HFFc6 (cell line): Measurements from ENCODE around the gene C5orf22. TPM values are rescaled to one million over a fixed set of nuclear protein-coding genes. Genes with fewer than 3 reads are reported as not detected.
A peak's percentile ranks its signal among the peaks of the same experiment; 100 is the strongest.

Source experiments
- DNase-seq: peaks from one replicate; pipeline ENCODE4 v3.0.0-alpha.2; 2018
- H3K27ac Mint-ChIP-seq: 2 replicates; pipeline ENCODE4 v1.8.0; 2020; ENCODE audit warnings: mild to moderate bottlenecking, mixed read lengths
- H3K27me3 Mint-ChIP-seq: 2 replicates; pipeline ENCODE4 v1.8.0; 2021; ENCODE audit warnings: mild to moderate bottlenecking, moderate library complexity, mixed read lengths; ENCODE audit not compliant: insufficient read depth
- H3K36me3 Mint-ChIP-seq: 2 replicates; pipeline ENCODE4 v1.8.0; 2021; ENCODE audit warnings: low read depth, mixed read lengths
- H3K4me1 Mint-ChIP-seq: 2 replicates; pipeline ENCODE4 v1.8.0; 2020; ENCODE audit warnings: low read depth, mixed read lengths
- H3K4me3 Mint-ChIP-seq: 2 replicates; pipeline ENCODE4 v1.8.0; 2020; ENCODE audit warnings: mild to moderate bottlenecking, moderate library complexity, mixed read lengths
- H3K9me3 Mint-ChIP-seq: 2 replicates; pipeline ENCODE4 v1.8.0; 2020; ENCODE audit warnings: mild to moderate bottlenecking, mixed read lengths
- long read RNA-seq: library from polyadenylated mRNA; unstranded; transcript quantifications from one replicate; pipeline ENCODE4 v2.0.0, GENCODE V29; 2019
- total RNA-seq, 6 experiments: library from RNA; stranded (reverse); fragmentation: NEBNext Ultra II Directional; extraction: Animal tissue kit (Norgen Biotek cat#: 25700); gene quantifications; 2 replicates in 1 of 6; 3 replicates in 5 of 6; pipeline ENCODE4 v1.2.3, GENCODE V29; 2021
- TF ChIP-seq, protein P1 (sequence below): fragments of 200-600 bp; sonication (generic); IDR thresholded peaks from 2 replicates; pipeline ENCODE4 v1.5.0; 2021; ENCODE audit warnings: antibody characterized with exemption, mild to moderate bottlenecking

Gene C5orf22
- 10 to 100 TPM; 18.7 to 23.7 (median 20.6) TPM for total RNA-seq
- long read RNA-seq, transcript C5orf22-201 (9 exons, 3,612 nt): major isoform, 9 of 19 reads
- long read RNA-seq, partial matches to known transcripts: 0 of 19 reads
- long read RNA-seq, other reads (novel, unspliced or antisense): 10 of 19 reads

DNA sequence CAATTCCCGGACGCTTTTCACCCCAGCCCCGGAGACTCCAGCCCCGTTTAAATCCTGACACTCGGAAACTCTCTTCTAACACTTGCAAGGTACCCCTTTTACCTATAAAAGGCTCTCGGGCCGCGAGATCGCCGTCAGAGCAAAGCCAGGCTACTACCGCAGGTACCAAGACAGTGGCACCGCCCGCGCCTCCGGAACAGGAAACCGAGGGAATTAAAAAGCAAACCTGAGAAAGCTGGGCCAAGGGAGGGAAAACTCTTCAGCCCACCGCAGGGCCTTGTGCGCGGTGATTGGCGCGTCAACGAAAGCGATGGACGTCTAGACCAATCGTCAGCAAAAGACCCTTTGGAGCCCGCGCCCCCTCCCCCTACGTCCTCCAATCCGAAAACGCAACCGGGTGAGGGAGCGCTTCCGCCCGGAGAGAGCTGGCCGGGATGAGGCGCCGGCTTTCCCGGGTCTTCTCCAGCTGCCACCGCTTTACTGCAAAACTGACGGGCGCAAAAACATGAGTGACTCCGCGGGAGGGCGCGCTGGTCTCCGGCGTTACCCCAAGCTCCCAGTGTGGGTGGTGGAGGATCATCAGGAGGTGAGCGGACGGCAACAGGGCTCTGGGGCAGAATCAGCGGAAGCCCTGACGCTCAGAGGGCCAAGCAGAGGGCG, at the start of gene C5orf22, which contains the start of gene DROSHA:
TSS of gene C5orf22 (plus strand) at position 414 of the 660 bp plus-strand sequence. CDS start at position 506, 92 bp downstream.
TSS of gene DROSHA (minus strand) at position 206 of the 660 bp plus-strand sequence. CDS start 3,034 bp downstream, outside the sequence.
- TF ChIP-seq, protein P1, sequence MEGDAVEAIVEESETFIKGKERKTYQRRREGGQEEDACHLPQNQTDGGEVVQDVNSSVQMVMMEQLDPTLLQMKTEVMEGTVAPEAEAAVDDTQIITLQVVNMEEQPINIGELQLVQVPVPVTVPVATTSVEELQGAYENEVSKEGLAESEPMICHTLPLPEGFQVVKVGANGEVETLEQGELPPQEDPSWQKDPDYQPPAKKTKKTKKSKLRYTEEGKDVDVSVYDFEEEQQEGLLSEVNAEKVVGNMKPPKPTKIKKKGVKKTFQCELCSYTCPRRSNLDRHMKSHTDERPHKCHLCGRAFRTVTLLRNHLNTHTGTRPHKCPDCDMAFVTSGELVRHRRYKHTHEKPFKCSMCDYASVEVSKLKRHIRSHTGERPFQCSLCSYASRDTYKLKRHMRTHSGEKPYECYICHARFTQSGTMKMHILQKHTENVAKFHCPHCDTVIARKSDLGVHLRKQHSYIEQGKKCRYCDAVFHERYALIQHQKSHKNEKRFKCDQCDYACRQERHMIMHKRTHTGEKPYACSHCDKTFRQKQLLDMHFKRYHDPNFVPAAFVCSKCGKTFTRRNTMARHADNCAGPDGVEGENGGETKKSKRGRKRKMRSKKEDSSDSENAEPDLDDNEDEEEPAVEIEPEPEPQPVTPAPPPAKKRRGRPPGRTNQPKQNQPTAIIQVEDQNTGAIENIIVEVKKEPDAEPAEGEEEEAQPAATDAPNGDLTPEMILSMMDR: peak; percentile 54; the same call in 1 of the 2 replicates
- peaks cover 46% of the 10 kb centered on the region for H3K4me1 Mint-ChIP-seq
- H3K36me3 Mint-ChIP-seq: peaks cover 45% of the 10 kb centered on the region
- H3K27ac Mint-ChIP-seq: peak within 1 kb of the TSS; percentile 89
- H3K4me3 Mint-ChIP-seq: peak within 1 kb of the TSS; percentile 96
- DNase-seq: peak; percentile 93
- H3K9me3 Mint-ChIP-seq: no peaks in the 10 kb centered on the region
- H3K27me3 Mint-ChIP-seq: peaks cover 5% of the 10 kb centered on the region; the same call in 1 of the 2 replicates

DNA sequence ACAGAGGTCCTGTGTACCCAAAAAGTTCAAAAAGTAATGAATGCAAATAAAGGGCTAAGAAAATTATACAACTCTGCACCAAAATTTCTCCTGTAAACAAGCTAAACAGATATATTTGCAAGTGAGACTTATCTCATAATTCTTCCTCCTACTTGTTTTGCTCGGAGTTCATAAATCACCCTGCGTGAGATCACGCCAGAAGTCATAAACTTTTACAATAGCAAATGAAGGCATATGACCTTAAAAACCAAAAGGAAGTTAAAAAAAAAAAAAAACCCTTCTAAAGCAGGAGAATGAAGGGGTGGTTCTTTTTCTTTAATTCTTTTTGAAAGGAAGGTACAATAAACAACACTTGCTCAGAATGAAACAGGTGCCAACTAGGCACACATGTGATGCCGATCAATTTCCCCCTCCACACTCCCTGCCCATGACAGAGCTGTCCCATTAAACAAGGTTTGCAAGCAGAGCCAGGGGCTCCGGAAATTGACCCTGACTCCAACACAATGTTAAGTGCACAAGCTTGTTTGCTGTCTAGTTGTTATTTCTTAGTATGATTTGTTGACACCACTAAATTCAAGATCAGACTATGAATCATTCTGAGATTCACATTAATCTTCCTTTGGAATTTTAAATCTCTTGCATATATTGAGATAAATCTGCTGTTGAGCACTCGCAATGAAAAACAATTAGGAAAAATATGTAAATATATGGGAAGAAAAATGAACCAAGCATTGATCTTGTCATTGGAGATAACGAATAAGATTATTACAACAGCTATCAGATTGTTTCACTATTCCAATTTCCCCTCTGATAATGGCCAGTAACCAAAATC, 46.5 kb upstream of the C5orf22 start:
- H3K27me3 Mint-ChIP-seq: no peaks in the 10 kb centered on the region; the same call in 1 of the 2 replicates
- H3K36me3 Mint-ChIP-seq: peaks cover 20% of the 10 kb centered on the region
- no peaks in the 10 kb centered on the region for H3K9me3 Mint-ChIP-seq

DNA sequence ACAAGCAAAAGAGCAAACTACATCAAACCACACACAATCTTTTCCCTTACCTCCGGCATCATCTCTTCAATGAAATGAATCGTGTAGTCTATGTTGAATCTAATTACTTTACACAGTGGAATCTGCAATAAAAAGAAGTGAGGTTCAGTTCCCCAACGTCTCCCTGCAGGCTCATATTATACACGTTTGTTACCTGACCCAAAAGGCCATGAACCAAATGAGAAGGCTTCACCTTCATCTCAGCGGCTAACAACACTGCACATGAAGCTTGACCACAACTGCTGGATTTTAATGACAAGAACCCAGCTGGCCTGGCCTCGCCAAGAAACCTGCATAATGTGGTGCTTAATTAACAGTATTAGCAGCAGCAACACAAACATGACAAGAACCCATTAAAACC, 45.7 kb upstream of the C5orf22 start:
- TF ChIP-seq, protein P1: no peak

More for the DNA sequence above, 46.5 kb upstream of the C5orf22 start:
- no peak overlapping the region for H3K27ac Mint-ChIP-seq
- no peak for DNase-seq
- peaks cover 20% of the 10 kb centered on the region for H3K4me1 Mint-ChIP-seq
- TF ChIP-seq, protein P1: no peak
- no peak overlapping the region for H3K4me3 Mint-ChIP-seq

DNA sequence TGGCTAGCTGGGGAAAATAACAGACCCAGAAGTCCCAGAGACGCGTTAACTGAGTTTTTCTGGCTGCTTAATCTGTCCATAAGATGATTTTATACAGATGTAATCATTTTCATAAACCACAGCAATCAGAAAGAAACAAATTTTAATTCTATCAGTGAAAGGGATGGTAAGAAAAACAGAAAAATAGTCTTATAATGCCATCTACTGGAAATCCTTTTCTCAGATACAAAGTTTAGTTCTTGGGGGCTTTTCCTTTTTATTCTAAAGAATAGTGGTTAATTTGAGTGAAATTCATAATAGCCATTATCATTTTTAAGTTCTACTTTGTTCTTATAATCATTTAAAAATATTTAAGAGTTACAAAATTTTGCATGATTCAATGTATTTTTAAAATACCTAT, 44.6 kb upstream of the C5orf22 start:
- Mint-ChIP-seq H3K4me1 (peaks cover 1% of the 10 kb centered on the region), H3K27ac (no peak overlapping the region), H3K9me3 (no peaks in the 10 kb centered on the region), H3K27me3 (no peaks in the 10 kb centered on the region), H3K36me3 (peaks cover 17% of the 10 kb centered on the region; the same call in 1 of the 2 replicates), H3K4me3 (no peak overlapping the region)
- no peak for DNase-seq
- TF ChIP-seq, protein P1: peak; percentile 48; the same call in 1 of the 2 replicates

More for the DNA sequence above, 45.7 kb upstream of the C5orf22 start:
- no peak overlapping the region; the same call in 1 of the 2 replicates for H3K27ac Mint-ChIP-seq
- H3K27me3 Mint-ChIP-seq: no peaks in the 10 kb centered on the region; the same call in 1 of the 2 replicates
- no peak for DNase-seq
- H3K4me1 Mint-ChIP-seq: peaks cover 12% of the 10 kb centered on the region
- no peak overlapping the region for H3K4me3 Mint-ChIP-seq
- peaks cover 17% of the 10 kb centered on the region; the same call in 1 of the 2 replicates for H3K36me3 Mint-ChIP-seq
- H3K9me3 Mint-ChIP-seq: no peaks in the 10 kb centered on the region

DNA sequence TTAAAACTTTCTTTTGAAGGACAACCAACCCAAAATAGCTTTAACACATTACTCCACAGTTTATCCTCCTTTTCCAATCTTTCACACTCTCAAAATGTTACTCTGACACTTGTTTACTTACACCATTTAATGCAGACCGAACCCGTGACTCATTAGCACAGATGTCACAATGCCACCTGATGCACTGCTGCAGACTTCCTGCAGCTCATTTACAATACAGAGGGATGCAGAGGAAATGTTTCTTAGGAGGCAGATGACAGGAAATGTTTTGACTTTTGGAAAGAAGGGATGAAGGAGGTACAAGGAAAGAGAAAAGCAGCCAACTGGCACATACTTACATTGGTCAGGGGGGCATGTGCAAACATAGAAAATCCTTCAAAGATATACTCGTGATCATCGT, 39.2 kb upstream of the C5orf22 start:
- Mint-ChIP-seq H3K9me3 (no peaks in the 10 kb centered on the region), H3K36me3 (peaks cover 18% of the 10 kb centered on the region), H3K27ac (peak overlapping the region; percentile 4; the same call in 1 of the 2 replicates), H3K27me3 (no peaks in the 10 kb centered on the region), H3K4me3 (no peak overlapping the region), H3K4me1 (peaks cover 7% of the 10 kb centered on the region)
- no peak for DNase-seq
- TF ChIP-seq, protein P1: no peak
